ENCODE results near the gene PNPLA8.
A peak's percentile ranks its signal among the peaks of the same experiment; 100 is the strongest.

The PNPLA8 gene, protein sequence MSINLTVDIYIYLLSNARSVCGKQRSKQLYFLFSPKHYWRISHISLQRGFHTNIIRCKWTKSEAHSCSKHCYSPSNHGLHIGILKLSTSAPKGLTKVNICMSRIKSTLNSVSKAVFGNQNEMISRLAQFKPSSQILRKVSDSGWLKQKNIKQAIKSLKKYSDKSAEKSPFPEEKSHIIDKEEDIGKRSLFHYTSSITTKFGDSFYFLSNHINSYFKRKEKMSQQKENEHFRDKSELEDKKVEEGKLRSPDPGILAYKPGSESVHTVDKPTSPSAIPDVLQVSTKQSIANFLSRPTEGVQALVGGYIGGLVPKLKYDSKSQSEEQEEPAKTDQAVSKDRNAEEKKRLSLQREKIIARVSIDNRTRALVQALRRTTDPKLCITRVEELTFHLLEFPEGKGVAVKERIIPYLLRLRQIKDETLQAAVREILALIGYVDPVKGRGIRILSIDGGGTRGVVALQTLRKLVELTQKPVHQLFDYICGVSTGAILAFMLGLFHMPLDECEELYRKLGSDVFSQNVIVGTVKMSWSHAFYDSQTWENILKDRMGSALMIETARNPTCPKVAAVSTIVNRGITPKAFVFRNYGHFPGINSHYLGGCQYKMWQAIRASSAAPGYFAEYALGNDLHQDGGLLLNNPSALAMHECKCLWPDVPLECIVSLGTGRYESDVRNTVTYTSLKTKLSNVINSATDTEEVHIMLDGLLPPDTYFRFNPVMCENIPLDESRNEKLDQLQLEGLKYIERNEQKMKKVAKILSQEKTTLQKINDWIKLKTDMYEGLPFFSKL

DNA sequence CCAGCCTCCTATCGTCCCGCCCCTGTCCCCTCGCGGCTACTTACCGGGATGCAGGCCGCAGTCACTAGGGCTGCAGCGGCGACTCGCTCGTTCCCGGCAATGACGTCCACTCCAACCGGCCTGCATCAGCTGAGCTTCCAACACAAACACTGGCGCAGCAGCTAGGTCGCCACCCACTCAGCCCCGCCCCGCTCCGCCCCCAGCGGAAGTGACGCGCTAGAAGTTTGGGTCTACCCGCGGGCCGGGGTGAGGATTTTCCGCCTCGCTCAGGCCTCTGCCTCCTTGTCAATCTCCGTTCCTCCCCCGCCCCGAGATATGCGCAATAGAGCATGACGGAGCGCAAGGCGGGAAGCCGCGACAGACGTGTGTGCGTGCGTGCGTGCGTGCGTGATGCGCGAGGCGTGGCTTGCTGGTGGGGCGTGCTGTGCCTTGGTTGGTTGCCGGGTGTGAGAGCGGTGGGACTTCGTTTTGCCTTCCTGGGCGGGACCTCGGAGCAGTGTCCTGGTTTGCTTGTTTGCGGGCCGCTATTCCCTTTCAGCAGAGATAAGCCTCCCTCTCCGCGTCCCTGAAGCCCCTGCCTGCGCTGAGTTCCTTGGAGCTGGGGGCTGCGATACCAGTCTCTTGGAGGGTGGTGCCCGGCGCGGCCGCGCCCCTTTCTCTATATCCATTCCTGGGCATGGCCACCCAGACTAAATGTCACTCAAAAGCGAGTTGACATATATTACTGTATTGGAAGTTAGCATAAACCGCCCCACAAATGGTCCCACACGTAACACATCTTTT is at the start of gene PNPLA8:
Gene PNPLA8, minus strand, starts transcription at position 151 of the 783 bp plus-strand sequence. CDS start 10,644 bp downstream, outside the sequence.
- peak; percentile 97 for DNase-seq (ENCODE audit: low read depth)
- peak within 1 kb of the TSS; percentile 88 for H3K4me3 ChIP-seq (ENCODE audit: control insufficient read depth, low read depth, low read length)
- TF ChIP-seq, protein P1, sequence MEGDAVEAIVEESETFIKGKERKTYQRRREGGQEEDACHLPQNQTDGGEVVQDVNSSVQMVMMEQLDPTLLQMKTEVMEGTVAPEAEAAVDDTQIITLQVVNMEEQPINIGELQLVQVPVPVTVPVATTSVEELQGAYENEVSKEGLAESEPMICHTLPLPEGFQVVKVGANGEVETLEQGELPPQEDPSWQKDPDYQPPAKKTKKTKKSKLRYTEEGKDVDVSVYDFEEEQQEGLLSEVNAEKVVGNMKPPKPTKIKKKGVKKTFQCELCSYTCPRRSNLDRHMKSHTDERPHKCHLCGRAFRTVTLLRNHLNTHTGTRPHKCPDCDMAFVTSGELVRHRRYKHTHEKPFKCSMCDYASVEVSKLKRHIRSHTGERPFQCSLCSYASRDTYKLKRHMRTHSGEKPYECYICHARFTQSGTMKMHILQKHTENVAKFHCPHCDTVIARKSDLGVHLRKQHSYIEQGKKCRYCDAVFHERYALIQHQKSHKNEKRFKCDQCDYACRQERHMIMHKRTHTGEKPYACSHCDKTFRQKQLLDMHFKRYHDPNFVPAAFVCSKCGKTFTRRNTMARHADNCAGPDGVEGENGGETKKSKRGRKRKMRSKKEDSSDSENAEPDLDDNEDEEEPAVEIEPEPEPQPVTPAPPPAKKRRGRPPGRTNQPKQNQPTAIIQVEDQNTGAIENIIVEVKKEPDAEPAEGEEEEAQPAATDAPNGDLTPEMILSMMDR (IDR thresholded peaks at IDR 0.05; ENCODE audit: control insufficient read depth, insufficient read depth, low read depth, low read length, missing control alignments) = no peak

DNA sequence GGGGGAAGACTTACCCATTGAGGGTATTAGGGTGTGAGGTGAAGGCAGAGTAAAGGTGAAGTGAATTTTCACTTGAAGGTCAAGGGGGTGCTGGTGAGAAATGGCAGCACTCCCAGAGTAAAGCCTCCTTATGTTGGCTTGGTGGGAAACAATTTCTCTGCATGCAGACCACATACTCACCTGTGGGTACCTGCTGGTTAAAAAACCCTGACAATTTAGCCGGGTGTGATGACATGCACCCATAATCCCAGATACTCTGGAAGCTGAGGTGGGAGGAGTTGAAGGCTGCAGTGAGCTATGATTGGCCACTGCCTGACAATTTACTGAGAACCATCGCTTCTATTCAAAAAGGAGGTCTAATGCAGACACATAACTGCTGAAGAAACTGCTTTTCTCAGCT is 49.2 kb upstream of the PNPLA8 start:
- no peak for DNase-seq (ENCODE audit: low read depth)
- no peak overlapping the region for H3K4me3 ChIP-seq (ENCODE audit: control insufficient read depth, low read depth, low read length)
- TF ChIP-seq, protein P1 (IDR thresholded peaks at IDR 0.05; ENCODE audit: control insufficient read depth, insufficient read depth, low read depth, low read length, missing control alignments) = no peak

DNA sequence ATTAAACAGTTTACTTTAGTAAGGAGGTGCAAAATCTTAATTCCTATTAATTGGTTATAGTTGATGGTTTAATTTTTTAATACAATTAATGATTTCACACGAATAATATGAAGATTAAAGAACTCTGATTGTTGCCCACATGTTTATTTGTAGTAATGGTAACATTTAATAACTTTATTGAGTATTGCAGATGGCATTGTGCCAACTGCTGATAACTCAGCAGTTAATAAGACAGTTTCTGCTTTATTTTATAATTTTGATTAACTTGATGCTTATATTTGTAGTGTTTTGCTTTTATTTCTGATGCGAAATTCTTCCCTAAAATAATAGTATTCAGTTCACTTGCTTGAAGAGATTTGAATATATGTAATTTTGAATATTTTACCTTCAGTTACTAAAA is 46.5 kb upstream of the PNPLA8 start:
- DNase-seq (ENCODE audit: low read depth) = no peak
- no peak overlapping the region for H3K4me3 ChIP-seq (ENCODE audit: control insufficient read depth, low read depth, low read length)
- TF ChIP-seq, protein P1 (IDR thresholded peaks at IDR 0.05; ENCODE audit: control insufficient read depth, insufficient read depth, low read depth, low read length, missing control alignments) = no peak

DNA sequence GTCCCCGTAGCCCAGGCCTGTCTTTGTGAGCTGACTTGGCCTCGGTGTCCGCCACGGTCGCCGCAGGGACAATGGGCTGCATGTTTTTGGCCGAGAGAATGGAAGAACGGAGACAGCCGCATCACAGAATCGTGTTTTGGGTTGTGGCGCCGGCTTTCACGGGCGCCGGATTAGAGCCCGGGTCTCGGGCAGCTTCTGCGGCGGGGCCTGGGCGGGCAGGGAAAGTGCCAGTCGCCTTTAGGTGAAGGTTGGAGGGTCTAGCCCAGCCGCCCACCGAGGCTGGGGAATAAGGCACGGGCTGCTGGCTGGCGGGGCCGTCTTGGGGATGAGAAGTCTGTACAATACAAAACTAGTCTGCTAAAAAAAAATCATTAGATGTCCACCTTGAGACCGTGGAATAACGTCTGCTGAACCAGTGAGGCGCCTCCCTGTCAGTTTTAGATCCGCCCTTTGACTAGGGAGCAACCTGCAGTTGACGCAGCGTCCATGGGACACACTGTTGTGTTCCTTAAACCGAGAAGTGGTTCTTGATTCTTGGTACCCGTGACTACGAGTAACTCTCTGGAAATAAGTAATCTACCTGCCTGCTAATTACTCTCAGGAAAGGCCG is 44.3 kb upstream of the PNPLA8 start:
- H3K4me3 ChIP-seq (ENCODE audit: control insufficient read depth, low read depth, low read length) = peak overlapping the region; percentile 90
- TF ChIP-seq, protein P1 (IDR thresholded peaks at IDR 0.05; ENCODE audit: control insufficient read depth, insufficient read depth, low read depth, low read length, missing control alignments) = no peak
- no peak for DNase-seq (ENCODE audit: low read depth)

DNA sequence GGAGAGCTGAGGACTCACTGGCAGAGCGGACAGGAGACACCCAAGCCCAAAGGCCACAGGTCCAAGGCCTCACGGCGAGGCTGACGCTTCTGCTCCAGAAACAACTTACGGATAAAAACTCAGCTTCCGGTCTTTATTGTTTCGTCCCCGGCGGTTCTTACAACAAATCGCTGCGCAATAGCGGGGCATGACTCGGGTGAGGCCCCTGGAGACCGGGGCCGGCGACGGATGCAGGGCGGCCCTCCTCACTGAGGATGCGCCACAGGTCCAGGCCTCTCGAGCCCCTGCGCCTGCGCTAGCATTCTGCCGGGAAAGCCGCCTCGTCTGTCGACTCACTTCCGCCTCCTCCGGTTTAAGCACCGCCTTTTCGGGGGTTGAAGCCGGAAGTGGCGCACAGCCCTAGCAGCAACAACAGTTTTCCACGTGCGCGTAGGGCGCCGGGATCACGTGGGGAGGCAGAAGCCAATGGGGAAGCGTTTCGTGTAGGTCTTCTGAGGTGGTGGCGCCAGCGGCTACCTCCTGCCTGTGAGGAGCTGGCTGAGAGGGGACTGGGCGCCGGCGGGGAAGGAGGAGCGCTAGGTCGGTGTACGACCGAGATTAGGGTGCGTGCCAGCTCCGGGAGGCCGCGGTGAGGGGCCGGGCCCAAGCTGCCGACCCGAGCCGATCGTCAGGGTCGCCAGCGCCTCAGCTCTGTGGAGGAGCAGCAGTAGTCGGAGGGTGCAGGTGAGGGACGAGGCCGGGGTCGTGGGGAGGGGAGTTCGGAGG is 43.6 kb upstream of the PNPLA8 start, which contains the start of the genes DNAJB9 and THAP5:
Gene DNAJB9, plus strand, starts transcription at position 494 of the 765 bp plus-strand sequence. CDS start 1,853 bp downstream, outside the sequence.
Gene THAP5, minus strand, starts transcription at position 326 of the 765 bp plus-strand sequence. Its CDS starts 137 bp downstream, at position 189.
- H3K4me3 ChIP-seq (ENCODE audit: control insufficient read depth, low read depth, low read length) = peak within 1 kb of the TSS; percentile 90
- DNase-seq (ENCODE audit: low read depth) = peak; percentile 98
- TF ChIP-seq, protein P1 (IDR thresholded peaks at IDR 0.05; ENCODE audit: control insufficient read depth, insufficient read depth, low read depth, low read length, missing control alignments) = no peak

All from AG09309 (cell line).